SK-N-SH (cell line): ENCODE measurements around the gene PDE10A. TPM values are rescaled to one million over a fixed set of nuclear protein-coding genes. Genes with fewer than 3 reads are reported as not detected.
A peak's percentile ranks its signal among the peaks of the same experiment; 100 is the strongest.

Source experiments
- CTCF ChIA-PET: fragments of 300-600, 350-600 bp; formaldehyde crosslinking; extraction: SDS; loops from one replicate; lab custom pipeline; 2021; lab: Yijun Ruan, JAX
- POLR2A ChIA-PET: fragments of 350-600 bp; sonication (Branson Sonifier 250); formaldehyde crosslinking; extraction: SDS; loops from one replicate; lab custom pipeline; 2020; ENCODE audit warnings: antibody characterized with exemption, inconsistent platforms; lab: Yijun Ruan, JAX
- DNase-seq: peaks from one replicate; pipeline ENCODE4 v3.0.0; 2012
- H2AFZ ChIP-seq: fragments of 200-600 bp; sonication (generic); 2 replicates; pipeline ENCODE4 v1.8.1; 2016; ENCODE audit warnings: antibody characterized with exemption, mild to moderate bottlenecking, low read depth
- H3F3A ChIP-seq: fragments of 200-600 bp; sonication (generic); replicated peaks from 2 replicates; pipeline ENCODE3; 2016; ENCODE audit warnings: antibody characterized with exemption, mild to moderate bottlenecking; ENCODE audit not compliant: insufficient read depth
- H3K27ac ChIP-seq, 2 experiments: fragments of 200-500 bp in 1 of 2; fragments of 200-600 bp in 1 of 2; sonication (Bioruptor generic) in 1 of 2; sonication (generic), shearing (Covaris generic) in 1 of 2; 2 replicates each; pipeline versions ENCODE4 v1.5.1 to v1.6.1; 2014 to 2016; ENCODE audit warnings: low read depth in 2 of 2, inconsistent platforms in 1 of 2, low read length in 1 of 2, mild to moderate bottlenecking in 1 of 2, mixed read lengths in 1 of 2
- H3K27me3 ChIP-seq: fragments of 200-600 bp; sonication (generic), shearing (Covaris generic); 2 replicates; pipeline ENCODE4 v1.6.1; 2016; ENCODE audit warnings: mixed run types; ENCODE audit not compliant: insufficient read depth
- H3K36me3 ChIP-seq, 2 experiments: fragments of 200-500 bp in 1 of 2; fragments of 200-600 bp in 1 of 2; sonication (Bioruptor generic) in 1 of 2; sonication (generic) in 1 of 2; replicated peaks in 1 of 2; 2 replicates each; pipeline versions ENCODE3 to v1.5.1; 2014 to 2016; ENCODE audit warnings: low read length in 1 of 2, mild to moderate bottlenecking in 1 of 2; ENCODE audit not compliant: insufficient read depth in 2 of 2, control insufficient read depth in 1 of 2
- H3K4me1 ChIP-seq, 2 experiments: fragments of 200-500 bp in 1 of 2; fragments of 200-600 bp in 1 of 2; sonication (Bioruptor generic) in 1 of 2; sonication (generic), shearing (Covaris generic) in 1 of 2; 2 replicates each; pipeline versions ENCODE4 v1.5.1 to v1.6.1; 2014 to 2016; ENCODE audit warnings: low read depth in 1 of 2, low read length in 1 of 2, mixed run types in 1 of 2; ENCODE audit not compliant: insufficient read depth in 2 of 2, control insufficient read depth in 1 of 2
- H3K4me2 ChIP-seq: fragments of 200-600 bp; sonication (generic), shearing (Covaris generic); 2 replicates; pipeline ENCODE4 v1.6.1; 2017; ENCODE audit warnings: mixed run types
- H3K4me3 ChIP-seq, 2 experiments: fragments of 200-500 bp in 1 of 2; fragments of 200-600 bp in 1 of 2; sonication (Bioruptor generic) in 1 of 2; sonication (generic), shearing (Covaris generic) in 1 of 2; 2 replicates each; pipeline versions ENCODE4 v1.5.1 to v1.8.1; 2014 to 2016; ENCODE audit warnings: low read depth in 2 of 2, inconsistent platforms in 1 of 2, low read length in 1 of 2, mild to moderate bottlenecking in 1 of 2, mixed read lengths in 1 of 2, moderate library complexity in 1 of 2
- H3K79me2 ChIP-seq: fragments of 200-600 bp; sonication (generic); 2 replicates; pipeline ENCODE4 v1.8.1; 2017; ENCODE audit warnings: mild to moderate bottlenecking; ENCODE audit not compliant: insufficient read depth
- H3K9ac ChIP-seq: fragments of 200-600 bp; sonication (generic); 2 replicates; pipeline ENCODE4 v1.6.1; 2017; ENCODE audit warnings: mixed run types
- H3K9me2 ChIP-seq: fragments of 200-600 bp; sonication (generic); 2 replicates; pipeline ENCODE4 v1.6.1; 2017; ENCODE audit warnings: mixed run types
- H3K9me3 ChIP-seq: fragments of 200-600 bp; sonication (generic); 2 replicates; pipeline ENCODE4 v1.6.1; 2017; ENCODE audit warnings: mixed run types, mild to moderate bottlenecking, moderate library complexity
- H4K20me1 ChIP-seq: fragments of 200-600 bp; sonication (generic); 2 replicates; pipeline ENCODE4 v1.6.1; 2017; ENCODE audit warnings: mild to moderate bottlenecking, mixed run types; ENCODE audit not compliant: insufficient read depth
- CHD2 ChIP-seq: fragments of 150-350 bp; IDR thresholded peaks from 2 replicates; pipeline ENCODE4 v1.6.1; 2018; ENCODE audit warnings: low read length; ENCODE audit not compliant: partially characterized antibody
- ELF1 ChIP-seq: IDR thresholded peaks from 2 replicates; pipeline ENCODE4 v1.4.0; 2012
- FOXJ3 ChIP-seq: sonication (generic); formaldehyde crosslinking; IDR thresholded peaks from 2 replicates; pipeline ENCODE4 v1.5.1; 2020; ENCODE audit warnings: mild to moderate bottlenecking, missing genetic modification reagents
- GATA2 ChIP-seq: sonication (generic); formaldehyde crosslinking; IDR thresholded peaks from 2 replicates; pipeline ENCODE4 v1.5.0; 2020; ENCODE audit warnings: mild to moderate bottlenecking, missing genetic modification reagents
- JUND ChIP-seq: IDR thresholded peaks from 2 replicates; pipeline ENCODE4 v1.4.0; 2012
- MAX ChIP-seq: IDR thresholded peaks from 2 replicates; pipeline ENCODE4 v1.4.0; 2012; ENCODE audit warnings: low read depth
- POLR2AphosphoS5 ChIP-seq: IDR thresholded peaks from 2 replicates; pipeline ENCODE4 v1.6.1; 2012; ENCODE audit warnings: low read depth, low read length
- RCOR1 ChIP-seq: fragments of 150-350 bp; IDR thresholded peaks from 2 replicates; pipeline ENCODE4 v1.6.1; 2017; ENCODE audit warnings: antibody characterized with exemption, low read length
- REST ChIP-seq: IDR thresholded peaks from 2 replicates; pipeline ENCODE4 v1.6.1; 2012; ENCODE audit warnings: mild to moderate bottlenecking, low read depth, low read length, moderate library complexity
- RFX5 ChIP-seq: IDR thresholded peaks from 2 replicates; pipeline ENCODE4 v1.6.1; 2012; ENCODE audit warnings: mild to moderate bottlenecking, improper control_type of control experiment, low read length
- SIN3A ChIP-seq: IDR thresholded peaks from 2 replicates; pipeline ENCODE4 v1.6.1; 2012; ENCODE audit warnings: low read depth, mild to moderate bottlenecking, low read length, moderate library complexity, borderline replicate concordance
- SMC3 ChIP-seq: IDR thresholded peaks from 2 replicates; pipeline ENCODE4 v1.6.1; 2012; ENCODE audit warnings: low read depth, low read length, improper control_type of control experiment
- TEAD4 ChIP-seq: IDR thresholded peaks from 2 replicates; pipeline ENCODE4 v1.4.0; 2012; ENCODE audit warnings: mild to moderate bottlenecking, borderline replicate concordance; ENCODE audit not compliant: insufficient read depth
- ZBTB33 ChIP-seq: IDR thresholded peaks from 2 replicates; pipeline ENCODE4 v1.4.0; 2012; ENCODE audit warnings: low read depth, borderline replicate concordance
- WGBS: methylation state at CpG from one replicate; pipeline ENCODE4 v1.1.6; 2017; ENCODE audit warnings: low lambda C conversion rate; 5-methylcytosine and 5-hydroxymethylcytosine counted together
- polyA plus RNA-seq, 3 experiments: library from polyadenylated mRNA; depleted of rRNA; stranded (reverse); fragments of >200 nt; gene quantifications; 2 replicates each; pipeline ENCODE4 v1.2.3, GENCODE V29; 2012

Gene PDE10A
- polyA plus RNA-seq, 1 of the 3 experiments (the other 2 are of a cell fraction) = 0.43 TPM

GRCh38 chr6:165657325-165657680 lies 5.7 kb downstream of the PDE10A start (continued):
- TF ChIP-seq ZBTB33 (no peak), FOXJ3 (CRISPR knock-in tag) (no peak)

- Histone ChIP-seq H4K20me1 (no peaks in the 10 kb centered on the region), H3K4me1 (no peaks in the 10 kb centered on the region; a peak in 1 of 4 replicates), H3K27me3 (peaks cover 23% of the 10 kb centered on the region), H3F3A (no peaks in the 10 kb centered on the region), H3K4me2 (no peak overlapping the region), H3K9ac (no peak overlapping the region), H3K27ac (no peak overlapping the region), H3K9me2 (no peaks in the 10 kb centered on the region), H3K9me3 (no peaks in the 10 kb centered on the region), H2AFZ (no peak overlapping the region), H3K79me2 (no peaks in the 10 kb centered on the region), H3K36me3 (no peaks in the 10 kb centered on the region), H3K4me3 (no peak overlapping the region)
- WGBS = 67% methylated on average over 8 of the region's 8 CpGs
- CTCF ChIA-PET = interaction anchor here (0.7 to 1.8 kb wide), 3 partner anchors 11 to 216 kb away, joined by 3 to 4 read pairs (median 4); no protein-coding TSS in a partner anchor
- DNase-seq = no peak
- POLR2A ChIA-PET = no interaction called here
- TF ChIP-seq GATA2 (CRISPR knock-in tag) = peak; percentile 47
- TF ChIP-seq REST = no peak
Observed at GRCh38 chr6:165656581-165657324, 6.3 kb downstream of the PDE10A start.

- Histone ChIP-seq H3K27ac (no peak overlapping the region), H3K9me2 (no peaks in the 10 kb centered on the region), H3K9me3 (no peaks in the 10 kb centered on the region), H2AFZ (no peak overlapping the region), H3K36me3 (no peaks in the 10 kb centered on the region), H3K4me3 (no peak overlapping the region), H3K4me2 (no peak overlapping the region), H3K9ac (no peak overlapping the region), H4K20me1 (no peaks in the 10 kb centered on the region), H3K27me3 (peaks cover 8% of the 10 kb centered on the region), H3K4me1 (no peaks in the 10 kb centered on the region; a peak in 1 of 4 replicates), H3K79me2 (no peaks in the 10 kb centered on the region), H3F3A (no peaks in the 10 kb centered on the region)
- ChIA-PET CTCF (interaction anchor here (1.5 kb wide), 1 partner anchor 215 kb away, joined by 4 read pairs; no protein-coding TSS in a partner anchor), POLR2A (no interaction called here)
- DNase-seq = no peak
- WGBS = 85% methylated on average over 11 of the region's 11 CpGs
- TF ChIP-seq RFX5 (no peak), ELF1 (no peak), CHD2 (no peak), RCOR1 (no peak), JUND (no peak), SIN3A (no peak), SMC3 (no peak), POLR2AphosphoS5 (no peak), MAX (no peak), REST (no peak), TEAD4 (no peak)
Observed at GRCh38 chr6:165655191-165655590, 7.8 kb downstream of the PDE10A start.
